ENCODE results near the gene SYNE3. TPM values are rescaled to one million over a fixed set of nuclear protein-coding genes. Genes with fewer than 3 reads are reported as not detected.

The SYNE3 gene
- total and polyA plus RNA-seq, 2 donors (not counting 1 experiment from before 2014, with no cell fraction given): 17.8 to 76.1 TPM

DNA sequence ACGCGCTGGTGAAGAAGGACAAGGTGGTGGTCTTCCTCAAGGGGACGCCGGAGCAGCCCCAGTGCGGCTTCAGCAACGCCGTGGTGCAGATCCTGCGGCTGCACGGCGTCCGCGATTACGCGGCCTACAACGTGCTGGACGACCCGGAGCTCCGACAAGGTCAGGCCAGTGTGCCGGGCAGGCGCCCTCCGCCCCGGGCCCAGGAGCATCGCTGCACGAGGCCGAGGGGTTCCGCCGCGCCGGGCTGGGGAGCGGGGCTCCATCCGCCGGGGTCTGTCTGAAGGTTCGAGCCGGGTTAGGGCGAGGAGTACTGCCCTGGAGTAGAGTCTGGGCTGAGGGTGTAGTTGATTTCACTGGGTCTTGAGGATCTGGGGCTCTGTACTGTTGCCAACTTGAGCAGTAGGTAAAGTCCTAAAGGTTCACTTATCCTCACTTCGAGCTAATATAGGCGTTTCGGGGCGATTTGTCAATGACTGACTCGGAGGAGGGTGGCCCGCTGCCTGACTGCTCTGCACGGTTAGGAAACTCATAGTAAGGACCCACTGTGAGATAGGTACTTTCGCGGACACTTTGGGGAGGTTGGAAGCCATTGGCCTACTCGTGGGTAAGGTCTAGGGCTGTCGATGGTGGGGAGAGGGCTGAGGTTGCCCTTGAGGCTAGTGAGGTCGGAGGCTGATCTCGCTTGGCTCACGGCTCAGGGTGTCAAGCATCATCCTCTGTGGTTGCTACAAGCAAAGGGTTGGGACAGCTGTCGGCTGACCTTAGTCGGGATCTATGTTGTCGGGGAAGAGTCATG, 19.0 kb upstream of the SYNE3 start:
- H3K79me2 ChIP-seq (ENCODE audit: control insufficient read depth, insufficient read depth, low read length): peaks cover 83% of the 10 kb centered on the region
- DNase-seq (peak; percentile 30), ATAC-seq (ENCODE audit: low read depth) (no peak)
- Mint-ChIP-seq H3K9me3 (ENCODE audit: insufficient read depth) (no peaks in the 10 kb centered on the region), H3K4me3 (peak overlapping the region; percentile 93), H3K27me3 (no peaks in the 10 kb centered on the region), H3K4me1 (peaks cover 59% of the 10 kb centered on the region), H3K27ac (peak overlapping the region; percentile 78)
- no peaks in the 10 kb centered on the region for H3K9me3 ChIP-seq (ENCODE audit: control extremely low read depth in 1 of 3, control insufficient read depth in 2 of 3, insufficient read depth in 1 of 3, low read length in 2 of 3)
- under 1% methylated on average over 52 of the region's 52 CpGs for WGBS (ENCODE audit: insufficient coverage)
- H3K9ac ChIP-seq (ENCODE audit: low read length): peak overlapping the region; percentile 80
- H3K4me1 ChIP-seq (ENCODE audit: control insufficient read depth in 2 of 2, insufficient read depth in 2 of 2, low read length in 2 of 2): peaks cover 23 to 36% of the 10 kb centered on the region in 2 donors
- H3K27me3 ChIP-seq (replicated peaks in 1 of 4; ENCODE audit: control extremely low read depth in 1 of 4, control insufficient read depth in 3 of 4, insufficient read depth in 4 of 4, low read length in 3 of 4): no peaks in the 10 kb centered on the region
- H3K4me3 ChIP-seq (ENCODE audit: control extremely low read depth in 1 of 5, extremely low read depth in 1 of 5, insufficient read depth in 1 of 5, low read depth in 2 of 5, low read length in 4 of 5): peak overlapping the region; percentile 54 to 90 (median 74)
- H3K4me2 ChIP-seq (replicated peaks; ENCODE audit: low read depth, low read length, poor library complexity, severe bottlenecking): peak overlapping the region; percentile 94
- peak overlapping the region; percentile 73 for H2AFZ ChIP-seq (ENCODE audit: insufficient read depth, low read depth, low read length, poor library complexity, severe bottlenecking)
- no peak overlapping the region for H3K27ac ChIP-seq (ENCODE audit: low read length in 2 of 2)
- intact Hi-C loops (cut with micrococcal nuclease): loop anchor here (2.0 to 10.0 kb wide), 3 partner anchors 271 to 1259 kb away; partner anchors contain the start of genes ATG2B, GSKIP and VRK1
- ChIA-PET CTCF (interaction anchor here (2.1 to 7.3 kb wide), 5 partner anchors 8 to 108 kb away, joined by 8 to 65 read pairs (median 14); no protein-coding TSS in a partner anchor), POLR2A (no interaction called here)
- TF ChIP-seq, protein P1, sequence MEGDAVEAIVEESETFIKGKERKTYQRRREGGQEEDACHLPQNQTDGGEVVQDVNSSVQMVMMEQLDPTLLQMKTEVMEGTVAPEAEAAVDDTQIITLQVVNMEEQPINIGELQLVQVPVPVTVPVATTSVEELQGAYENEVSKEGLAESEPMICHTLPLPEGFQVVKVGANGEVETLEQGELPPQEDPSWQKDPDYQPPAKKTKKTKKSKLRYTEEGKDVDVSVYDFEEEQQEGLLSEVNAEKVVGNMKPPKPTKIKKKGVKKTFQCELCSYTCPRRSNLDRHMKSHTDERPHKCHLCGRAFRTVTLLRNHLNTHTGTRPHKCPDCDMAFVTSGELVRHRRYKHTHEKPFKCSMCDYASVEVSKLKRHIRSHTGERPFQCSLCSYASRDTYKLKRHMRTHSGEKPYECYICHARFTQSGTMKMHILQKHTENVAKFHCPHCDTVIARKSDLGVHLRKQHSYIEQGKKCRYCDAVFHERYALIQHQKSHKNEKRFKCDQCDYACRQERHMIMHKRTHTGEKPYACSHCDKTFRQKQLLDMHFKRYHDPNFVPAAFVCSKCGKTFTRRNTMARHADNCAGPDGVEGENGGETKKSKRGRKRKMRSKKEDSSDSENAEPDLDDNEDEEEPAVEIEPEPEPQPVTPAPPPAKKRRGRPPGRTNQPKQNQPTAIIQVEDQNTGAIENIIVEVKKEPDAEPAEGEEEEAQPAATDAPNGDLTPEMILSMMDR (IDR thresholded peaks at IDR 0.05): no peak
- TF ChIP-seq EZH2 (IDR thresholded peaks at IDR 0.05; ENCODE audit: borderline replicate concordance, insufficient read depth, low read depth, low read length, poor library complexity, severe bottlenecking): no peak
- H4K20me1 ChIP-seq (ENCODE audit: control insufficient read depth, insufficient read depth, low read length, poor library complexity, severe bottlenecking): peaks cover 25% of the 10 kb centered on the region
- H3K36me3 ChIP-seq (replicated peaks in 1 of 2; ENCODE audit: control extremely low read depth in 1 of 2, control insufficient read depth in 1 of 2, extremely low read depth in 1 of 2, insufficient read depth in 2 of 2, low read length in 1 of 2): peaks cover 0 to 10% of the 10 kb centered on the region in 2 experiments

All from B cell (primary cell).